Fibroblast of mammary gland (primary cell): ENCODE measurements around the gene NDUFA11.
"Not testable (repeated sequence)": the region's sequence is repeated elsewhere in the genome, so short reads cannot be mapped to it uniquely, and the experiment has no call there.

Experiments
- DNase-seq: peaks from one replicate; pipeline ENCODE4 v3.0.0-alpha.2; 2010; ENCODE audit warnings: low read depth
- H3K4me3 ChIP-seq: 2 replicates; pipeline ENCODE4 v1.5.1; 2011; ENCODE audit warnings: low read depth, mild to moderate bottlenecking, low read length, moderate library complexity; ENCODE audit not compliant: control insufficient read depth
- CTCF ChIP-seq: conservative IDR thresholded peaks from 2 replicates; pipeline ENCODE4 v1.5.1; 2011; ENCODE audit warnings: low read depth, low read length, inconsistent platforms; ENCODE audit not compliant: control insufficient read depth, insufficient read depth

The NDUFA11 gene

GRCh38 chr19:5867201-5868136 lies 36.1 kb downstream of the NDUFA11 start:
- H3K4me3 ChIP-seq: no peak overlapping the region
- TF ChIP-seq CTCF: no peak
- DNase-seq: no peak

GRCh38 chr19:5865772-5866171 lies 37.8 kb downstream of the NDUFA11 start:
- H3K4me3 ChIP-seq: no peak overlapping the region
- TF ChIP-seq CTCF: no peak
- DNase-seq: no peak

GRCh38 chr19:5864725-5865486 lies 38.7 kb downstream of the NDUFA11 start:
- DNase-seq: no peak
- H3K4me3 ChIP-seq: no peak overlapping the region
- TF ChIP-seq CTCF: no peak

GRCh38 chr19:5864013-5864720 lies 39.4 kb downstream of the NDUFA11 start:
- DNase-seq: no peak
- H3K4me3 ChIP-seq: no peak overlapping the region
- no peak for TF ChIP-seq CTCF

- no peak overlapping the region for H3K4me3 ChIP-seq
- DNase-seq: no peak
- no peak for TF ChIP-seq CTCF
These were observed 40.4 kb downstream of the NDUFA11 start for GRCh38 chr19:5863030-5863665.

- no peak overlapping the region for H3K4me3 ChIP-seq
- TF ChIP-seq CTCF: no peak
These were observed 46.1 kb downstream of the NDUFA11 start for GRCh38 chr19:5857203-5858081.

GRCh38 chr19:5855151-5855550 lies 48.4 kb downstream of the NDUFA11 start:
- DNase-seq, H3K4me3 ChIP-seq: not testable (repeated sequence)

More at GRCh38 chr19:5857203-5858081, 46.1 kb downstream of the NDUFA11 start:
- no peak for DNase-seq

- not testable (repeated sequence) for H3K4me3 ChIP-seq, DNase-seq
These were observed 49.5 kb downstream of the NDUFA11 start for GRCh38 chr19:5854121-5854520.
